AG20443 (cell line): ENCODE data around the gene TNF.
"Not testable (repeated sequence)": the region's sequence is repeated elsewhere in the genome, so short reads cannot be mapped to it uniquely, and the experiment has no call there.

ENCODE experiments used
- DNase-seq: peaks from one replicate; pipeline ENCODE4 v3.0.0; 2012; ENCODE audit warnings: low spot score, mixed read lengths

The TNF gene

DNA sequence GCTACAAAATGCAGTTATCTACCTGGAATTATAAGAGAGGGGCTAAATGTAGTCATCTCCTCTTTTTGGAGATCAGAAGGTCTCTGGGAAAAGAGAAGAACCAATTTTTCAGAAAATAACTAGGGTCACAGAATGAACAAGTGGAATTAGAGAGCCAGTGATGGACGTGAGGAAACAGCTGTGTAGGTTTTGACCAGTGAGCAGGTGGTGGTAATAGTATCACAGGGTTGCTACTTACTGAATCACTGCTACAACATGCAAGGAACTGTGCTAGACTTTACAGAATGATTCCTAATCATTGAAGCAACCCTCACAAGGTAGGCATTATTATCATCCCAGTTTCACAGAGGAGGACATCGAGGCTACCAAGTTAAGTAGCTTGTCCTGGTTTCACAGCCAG is 30.7 kb upstream of the TNF start:
- DNase-seq, result no peak

DNA sequence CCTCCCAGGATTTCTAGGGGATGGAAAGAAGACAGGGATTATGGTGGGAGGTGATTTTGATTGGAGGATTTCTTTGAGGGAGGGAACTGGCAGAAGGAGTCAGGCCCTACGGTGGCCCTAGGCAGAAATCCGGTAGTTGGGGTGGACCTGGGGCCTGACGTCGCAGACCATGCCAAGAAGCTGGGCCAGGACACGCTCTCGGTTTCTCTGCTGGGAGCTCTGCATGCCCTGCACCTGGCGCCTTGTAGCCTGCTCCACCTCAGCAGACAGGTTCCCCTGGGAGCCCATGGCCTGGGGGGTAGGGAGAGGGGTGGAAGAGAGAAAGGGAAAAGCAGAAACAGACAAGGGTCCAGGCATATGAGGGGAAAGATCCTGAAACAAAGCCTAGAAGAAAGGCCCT is 30.1 kb upstream of the TNF start:
- DNase-seq, result no peak

DNA sequence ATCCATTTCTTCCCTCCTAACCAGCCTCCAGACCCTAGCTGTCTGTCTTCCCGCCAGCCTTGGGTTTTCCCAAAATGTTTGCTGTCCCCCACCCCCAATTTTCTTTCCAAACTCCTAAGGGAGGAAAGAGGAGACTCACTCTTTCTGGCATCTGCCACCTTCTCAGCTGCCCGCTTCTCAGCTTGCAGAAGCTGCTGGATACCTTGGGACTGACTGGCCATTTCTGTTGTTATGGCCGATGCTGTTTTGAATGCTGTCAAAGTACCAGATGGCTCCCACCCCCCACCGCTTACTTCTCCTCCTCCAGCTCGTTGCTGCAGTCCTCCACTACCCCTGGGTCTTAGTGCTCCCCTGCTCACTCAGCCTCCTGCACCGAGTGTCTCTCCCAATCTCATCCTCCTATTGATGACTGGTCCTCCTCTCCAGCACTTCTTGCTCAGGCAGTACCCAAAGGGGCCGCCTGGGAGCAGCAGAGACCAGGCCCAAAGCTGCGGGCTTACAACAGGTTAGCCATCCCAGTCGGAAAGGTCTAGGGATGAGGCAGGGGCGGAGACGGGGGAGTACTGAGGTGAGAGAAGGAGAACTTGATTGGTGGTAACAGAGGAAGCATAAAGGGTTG is 28.9 kb upstream of the TNF start, which contains the start of gene ATP6V1G2:
Gene ATP6V1G2 (minus strand): TSS at position 270 of the 619 bp plus-strand sequence. CDS start 49 bp downstream, at position 221.
- peak; percentile 80 for DNase-seq

DNA sequence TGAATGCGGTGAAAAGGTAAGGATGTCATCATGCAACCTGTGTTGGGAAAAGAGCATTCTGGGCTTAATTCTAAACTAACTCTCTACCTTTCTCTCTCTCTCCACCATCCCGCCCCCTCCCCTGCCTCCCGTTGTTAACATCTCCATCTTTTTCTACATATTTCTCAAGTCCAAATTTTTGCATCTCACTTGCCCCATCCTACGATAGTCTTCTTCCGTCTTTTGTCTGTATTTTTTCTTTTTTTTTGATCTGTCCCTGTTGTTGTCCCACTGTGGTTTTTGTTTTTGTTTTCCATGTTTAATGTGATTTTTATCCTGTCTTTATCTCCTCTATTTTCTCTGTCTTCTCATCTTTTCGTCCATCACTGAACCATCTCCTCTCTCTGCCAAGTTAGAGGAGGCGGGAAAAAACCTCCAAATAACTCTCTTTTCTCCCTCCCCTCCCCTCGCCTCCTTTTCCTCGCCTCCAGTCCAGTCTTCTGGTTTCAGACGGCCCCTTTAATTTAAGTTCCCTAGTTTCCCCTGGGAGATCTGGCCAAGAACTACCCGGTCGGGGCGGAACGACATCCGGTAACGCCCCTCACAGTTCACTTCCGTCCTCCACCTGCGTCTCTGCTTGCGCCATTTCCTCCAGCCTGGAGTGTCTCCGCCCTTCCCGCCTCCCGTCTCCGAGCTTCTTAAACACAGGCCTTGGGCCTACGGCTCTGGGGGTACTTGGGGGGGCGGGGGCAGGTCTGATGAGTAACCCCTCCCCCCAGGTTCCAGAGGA is 28.2 kb upstream of the TNF start, which contains the start of gene NFKBIL1:
Gene NFKBIL1 (plus strand): TSS at position 651 of the 769 bp plus-strand sequence. CDS start 87 bp downstream, at position 738.
- DNase-seq, result peak; percentile 97

DNA sequence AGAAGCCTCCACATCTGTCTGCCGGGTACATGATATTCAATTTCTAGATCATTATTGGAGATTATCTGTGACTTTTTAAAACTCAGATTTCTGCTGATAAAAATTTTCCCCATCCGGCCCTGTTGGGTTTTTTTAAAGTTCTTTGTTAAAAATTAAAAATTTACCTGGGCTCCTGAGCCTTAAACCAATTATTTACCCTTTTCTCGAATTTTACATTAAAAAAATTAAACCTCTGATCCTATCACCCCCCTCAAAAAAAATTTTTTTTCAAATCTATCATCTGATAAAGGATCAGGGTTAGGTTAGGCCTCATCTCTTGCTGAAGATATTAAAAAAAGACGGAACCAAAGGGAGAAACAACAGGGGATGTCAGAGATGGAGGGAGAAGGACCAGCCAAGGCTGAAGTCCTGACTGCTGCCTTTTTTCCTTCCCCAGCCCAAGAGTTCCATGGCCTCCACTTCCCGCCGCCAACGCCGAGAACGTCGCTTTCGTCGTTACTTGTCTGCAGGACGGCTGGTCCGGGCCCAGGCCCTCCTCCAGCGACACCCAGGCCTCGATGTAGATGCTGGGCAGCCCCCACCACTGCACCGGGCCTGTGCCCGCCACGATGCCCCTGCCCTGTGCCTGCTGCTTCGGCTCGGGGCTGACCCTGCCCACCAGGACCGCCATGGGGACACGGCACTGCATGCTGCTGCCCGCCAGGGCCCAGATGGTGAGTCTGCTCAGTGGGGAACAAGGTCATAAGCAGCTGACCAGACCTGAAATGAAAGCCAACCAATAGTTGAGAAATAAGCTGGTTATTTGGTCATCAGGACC is 27.4 kb upstream of the TNF start:
- DNase-seq, result no peak

DNA sequence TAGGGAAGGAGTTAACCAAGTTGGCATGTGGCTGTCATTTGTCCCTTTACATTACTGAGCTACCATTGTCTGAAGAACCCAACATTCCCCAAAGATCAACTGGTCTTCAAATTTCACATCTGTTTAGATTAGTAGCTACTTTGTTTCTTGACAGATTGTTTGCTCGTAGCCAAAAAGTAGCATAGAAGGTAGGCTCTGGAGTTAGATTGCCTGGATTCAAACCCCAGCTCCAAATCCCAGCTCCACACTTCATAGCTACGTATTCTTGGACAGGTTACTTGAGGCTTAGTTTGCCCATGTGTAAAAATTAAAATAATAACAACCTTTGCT is 26.9 kb upstream of the TNF start:
- no peak for DNase-seq

DNA sequence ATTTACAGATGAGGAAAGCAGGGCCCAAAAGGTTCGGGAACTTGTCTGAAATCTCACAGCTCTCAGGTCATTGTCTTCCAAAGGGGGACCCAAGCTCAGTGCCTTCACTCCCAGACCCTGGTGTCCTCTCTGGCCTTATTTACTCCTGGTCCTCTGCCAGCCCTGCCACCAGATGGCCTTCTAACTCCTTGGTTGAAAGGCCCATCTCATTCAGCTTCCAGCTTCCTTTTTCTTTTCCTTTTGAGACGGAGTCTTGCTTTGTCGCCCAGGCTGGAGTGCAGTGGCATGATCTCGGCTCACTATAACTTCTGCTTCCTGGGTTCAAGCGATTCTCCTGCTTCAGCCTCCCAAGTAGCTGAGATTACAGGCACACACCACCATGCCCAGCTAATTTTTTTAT is 24.0 kb upstream of the TNF start:
- not testable (repeated sequence) for DNase-seq

DNA sequence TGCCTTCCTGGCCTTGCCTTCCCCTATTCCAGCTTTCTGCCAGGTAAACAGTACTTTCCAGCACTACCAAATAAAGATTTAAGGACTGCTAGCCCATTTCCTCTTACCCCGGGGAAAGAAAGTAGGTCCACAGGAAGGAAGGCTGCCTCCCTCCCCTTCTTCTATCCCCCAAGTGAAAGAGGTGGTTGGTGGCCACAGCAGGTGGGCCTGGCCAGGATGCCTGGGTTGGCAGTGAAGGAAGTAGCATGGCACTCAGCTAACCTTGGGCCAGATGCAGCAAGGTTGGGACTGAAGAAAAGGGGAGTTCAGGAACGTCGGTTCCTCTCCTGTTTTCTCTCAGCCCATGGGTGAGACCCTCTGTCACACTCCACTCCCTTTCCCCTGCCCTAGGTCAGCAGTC is 19.1 kb upstream of the TNF start:
- no peak for DNase-seq

DNA sequence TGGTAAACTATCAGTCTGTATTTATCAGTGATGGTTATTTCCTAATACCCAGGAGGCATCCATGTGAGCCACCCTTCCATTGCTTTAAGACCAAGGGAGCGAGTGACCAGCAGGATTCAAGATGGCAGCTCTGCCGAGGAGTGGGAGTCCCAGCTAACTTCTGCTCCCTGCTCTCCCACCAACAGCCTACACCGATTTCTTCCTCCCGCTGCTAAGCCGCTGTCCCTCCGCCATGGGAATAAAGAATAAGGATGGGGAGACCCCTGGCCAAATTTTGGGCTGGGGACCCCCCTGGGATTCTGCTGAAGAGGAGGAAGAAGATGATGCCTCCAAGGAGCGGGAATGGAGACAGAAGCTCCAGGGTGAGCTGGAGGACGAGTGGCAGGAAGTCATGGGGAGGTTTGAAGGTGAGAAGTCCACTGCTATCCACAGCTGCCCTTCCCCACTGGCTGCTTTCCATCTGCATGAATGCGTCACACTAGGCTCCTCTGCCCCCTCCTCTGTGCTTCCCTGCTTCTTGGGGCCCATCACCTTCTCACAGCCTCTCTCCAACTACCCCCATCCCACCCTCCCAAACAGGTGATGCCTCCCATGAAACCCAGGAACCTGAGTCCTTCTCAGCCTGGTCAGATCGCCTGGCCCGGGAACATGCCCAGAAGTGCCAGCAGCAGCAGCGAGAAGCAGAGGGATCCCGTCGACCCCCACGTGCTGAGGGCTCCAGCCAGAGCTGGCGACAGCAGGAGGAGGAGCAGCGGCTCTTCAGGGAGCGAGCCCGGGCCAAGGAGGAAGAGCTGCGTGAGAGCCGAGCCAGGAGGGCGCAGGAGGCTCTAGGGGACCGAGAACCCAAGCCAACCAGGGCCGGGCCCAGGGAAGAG is 17.7 kb upstream of the TNF start:
- DNase-seq, result no peak

DNA sequence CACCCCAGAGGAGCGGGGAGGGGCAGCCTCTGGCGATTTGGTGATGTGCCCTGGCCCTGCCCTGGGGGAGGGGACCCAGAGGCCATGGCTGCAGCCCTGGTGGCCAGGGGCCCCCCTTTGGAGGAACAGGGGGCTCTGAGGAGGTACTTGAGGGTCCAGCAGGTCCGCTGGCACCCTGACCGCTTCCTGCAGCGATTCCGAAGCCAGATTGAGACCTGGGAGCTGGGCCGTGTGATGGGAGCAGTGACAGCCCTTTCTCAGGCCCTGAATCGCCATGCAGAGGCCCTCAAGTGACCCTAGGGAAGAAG is 17.1 kb upstream of the TNF start:
- no peak for DNase-seq

DNA sequence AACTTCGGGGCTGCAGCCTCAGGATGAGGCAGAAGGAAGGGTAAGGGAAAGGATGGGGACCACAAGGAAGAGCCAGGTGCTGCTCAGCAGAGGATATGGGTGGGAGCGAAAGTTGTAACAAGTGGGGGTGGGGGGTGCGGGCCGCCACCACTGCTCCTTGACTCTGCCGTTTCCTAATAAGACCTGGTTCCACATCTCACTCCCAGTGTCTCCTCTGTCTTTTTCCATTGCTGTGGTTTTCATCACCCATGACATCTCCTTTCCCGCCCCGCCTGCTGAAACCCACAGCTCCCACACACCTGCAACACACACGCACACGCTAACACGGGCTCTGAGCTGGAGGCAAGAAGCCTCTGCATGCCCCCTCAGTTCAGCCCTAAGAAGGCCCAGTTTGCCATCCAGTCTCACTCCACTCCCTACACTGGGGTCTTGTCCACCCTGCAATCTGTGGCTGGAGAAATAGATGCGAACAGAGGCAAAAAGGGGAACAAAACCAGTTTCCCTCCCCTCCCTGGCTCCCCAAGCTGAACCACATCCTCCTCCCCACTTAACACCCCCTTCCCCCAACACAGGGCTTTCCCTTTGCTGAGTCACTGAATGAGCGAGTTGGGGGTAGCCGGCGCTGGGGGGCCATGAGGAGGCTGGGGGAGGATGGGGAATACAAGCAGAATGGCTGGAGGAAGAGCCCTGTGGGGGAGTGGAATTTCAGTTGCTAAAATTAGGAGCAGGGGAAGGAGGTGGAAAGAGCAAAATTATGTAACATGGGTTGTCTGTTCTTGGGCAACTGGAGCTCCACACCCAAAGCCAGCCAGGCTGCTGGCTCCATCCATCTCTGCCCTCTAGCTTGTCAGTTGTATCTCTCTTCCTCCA is 16.5 kb upstream of the TNF start:
- peak; percentile 51 for DNase-seq

DNA sequence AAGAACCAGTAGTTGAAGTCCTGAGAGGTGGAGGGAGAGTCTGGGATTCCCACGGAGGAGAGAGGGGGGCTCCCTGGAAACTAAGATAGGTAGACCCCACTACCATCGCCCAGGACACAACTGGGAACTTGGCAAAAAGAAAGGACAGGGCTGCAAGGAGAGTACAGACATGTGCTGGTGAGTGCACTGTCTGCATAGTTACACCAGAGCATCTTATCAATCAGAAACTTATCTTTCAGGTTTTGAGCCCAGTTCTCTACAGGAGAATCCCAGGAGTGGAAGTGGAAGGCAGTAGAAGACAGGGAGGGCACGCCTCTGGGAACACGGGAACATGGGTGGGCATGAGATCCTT is 15.8 kb upstream of the TNF start:
- no peak for DNase-seq

DNA sequence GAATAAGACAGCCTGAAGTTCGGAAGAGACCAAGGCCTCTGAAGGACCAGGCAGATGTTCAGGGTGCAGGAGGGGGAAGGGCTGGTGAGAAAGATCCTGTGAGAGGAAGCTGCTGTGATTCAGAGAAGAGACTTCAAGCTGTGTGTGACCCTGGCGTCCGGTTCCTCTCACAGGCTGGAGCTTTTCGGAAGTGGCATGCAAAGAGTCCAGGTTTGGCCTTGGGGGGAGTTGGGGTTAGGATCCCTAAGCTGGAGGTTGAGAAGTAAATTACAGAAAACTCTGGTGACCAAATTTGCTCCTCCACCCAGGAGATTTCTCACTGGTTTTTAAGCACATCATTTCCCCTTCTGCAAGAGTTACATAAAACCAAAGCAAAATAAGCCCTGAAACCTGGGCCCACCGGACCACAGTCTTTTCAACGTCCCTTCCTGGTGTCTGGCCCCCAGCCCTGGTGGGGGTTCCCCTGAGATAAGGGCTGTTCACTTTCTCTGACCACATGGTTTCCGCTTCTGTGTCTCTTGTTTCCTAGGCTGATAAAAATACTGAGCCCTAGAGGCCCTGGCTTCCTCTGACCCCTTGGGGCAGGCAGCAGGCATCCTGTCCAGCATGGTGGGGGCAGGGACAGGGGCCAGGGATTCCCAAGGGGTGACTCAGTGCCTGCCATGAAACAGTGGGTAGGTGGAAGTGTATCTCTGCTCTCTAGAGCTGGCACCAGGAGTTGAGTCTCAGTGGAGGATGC is 15.2 kb upstream of the TNF start:
- DNase-seq, result peak; percentile 56

DNA sequence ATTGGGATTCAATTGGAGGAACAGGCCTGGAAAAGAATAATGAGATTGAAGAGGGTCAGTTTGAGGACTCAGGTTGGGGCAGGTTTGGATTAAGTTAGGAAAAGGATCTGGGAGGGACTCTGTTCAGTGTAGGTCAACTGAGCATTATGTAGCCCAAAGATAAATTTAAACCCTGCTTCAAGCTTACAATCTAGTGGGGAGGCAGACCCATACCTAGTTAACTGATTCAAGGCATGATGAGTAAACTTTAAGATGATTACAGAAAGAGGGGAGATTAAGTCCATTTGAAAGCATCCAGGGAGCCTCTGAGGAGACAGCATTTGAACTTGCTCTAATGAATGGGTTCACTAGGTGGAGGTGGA is 14.7 kb upstream of the TNF start:
- DNase-seq, result no peak

DNA sequence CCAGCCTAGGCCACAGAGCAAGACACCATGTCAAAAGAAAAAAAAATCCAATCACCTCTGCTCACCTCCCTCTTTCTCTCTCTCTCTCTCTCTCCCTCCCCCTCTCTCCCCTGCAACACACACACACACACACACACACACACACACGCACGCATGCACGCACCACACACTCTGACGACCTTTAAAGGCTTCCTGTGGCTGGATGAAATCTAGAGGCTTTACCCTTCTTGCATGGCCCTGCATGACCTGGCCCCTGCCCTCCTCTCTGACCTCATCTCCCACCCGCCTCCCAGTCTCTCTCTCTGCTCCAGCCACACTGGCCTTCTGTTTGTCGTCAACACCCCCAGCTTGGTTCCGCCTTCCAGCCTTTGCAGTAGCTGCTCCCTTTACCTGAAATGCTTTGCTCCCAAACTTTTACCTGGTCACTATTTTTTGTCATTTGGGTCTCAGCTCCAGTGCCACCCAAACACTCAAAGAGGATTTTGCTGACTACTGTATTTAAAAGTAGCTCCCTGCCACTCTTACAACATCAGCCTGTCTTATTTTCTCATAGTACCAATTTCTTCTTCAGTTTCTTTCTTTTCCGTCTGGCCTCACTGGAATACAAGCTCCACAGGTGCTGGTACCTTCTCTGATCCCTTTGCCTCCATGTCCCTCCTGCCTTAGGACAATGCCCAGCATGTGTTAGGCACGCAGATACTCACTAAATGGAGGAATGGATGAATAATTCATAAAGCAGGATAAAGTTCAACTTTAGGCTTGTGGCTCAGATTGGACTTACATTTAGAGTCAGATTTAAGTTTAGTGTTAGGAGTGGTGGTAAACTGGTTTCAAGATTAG is 7.6 kb upstream of the TNF start:
- DNase-seq, result no peak

DNA sequence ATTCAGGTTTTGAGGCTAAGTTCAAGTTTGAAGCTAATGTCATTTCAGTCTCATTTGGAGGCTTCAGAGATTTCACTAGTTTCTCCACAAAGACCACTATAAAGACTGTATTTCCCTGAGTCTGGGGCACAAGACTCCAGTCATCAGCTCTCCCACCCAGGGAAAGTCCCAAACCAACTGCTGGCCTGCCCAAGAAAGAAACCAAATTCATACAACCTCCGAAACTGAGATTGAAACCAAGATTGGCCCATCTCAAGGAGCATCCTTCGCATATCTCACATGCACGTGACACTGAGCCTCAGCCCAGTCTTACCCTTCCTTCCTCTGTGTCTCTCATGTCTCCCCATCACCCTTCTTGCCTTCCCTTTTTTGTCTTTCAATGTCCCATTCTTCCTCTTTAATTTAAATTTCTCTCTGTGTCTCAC is 6.8 kb upstream of the TNF start:
- DNase-seq, result no peak

DNA sequence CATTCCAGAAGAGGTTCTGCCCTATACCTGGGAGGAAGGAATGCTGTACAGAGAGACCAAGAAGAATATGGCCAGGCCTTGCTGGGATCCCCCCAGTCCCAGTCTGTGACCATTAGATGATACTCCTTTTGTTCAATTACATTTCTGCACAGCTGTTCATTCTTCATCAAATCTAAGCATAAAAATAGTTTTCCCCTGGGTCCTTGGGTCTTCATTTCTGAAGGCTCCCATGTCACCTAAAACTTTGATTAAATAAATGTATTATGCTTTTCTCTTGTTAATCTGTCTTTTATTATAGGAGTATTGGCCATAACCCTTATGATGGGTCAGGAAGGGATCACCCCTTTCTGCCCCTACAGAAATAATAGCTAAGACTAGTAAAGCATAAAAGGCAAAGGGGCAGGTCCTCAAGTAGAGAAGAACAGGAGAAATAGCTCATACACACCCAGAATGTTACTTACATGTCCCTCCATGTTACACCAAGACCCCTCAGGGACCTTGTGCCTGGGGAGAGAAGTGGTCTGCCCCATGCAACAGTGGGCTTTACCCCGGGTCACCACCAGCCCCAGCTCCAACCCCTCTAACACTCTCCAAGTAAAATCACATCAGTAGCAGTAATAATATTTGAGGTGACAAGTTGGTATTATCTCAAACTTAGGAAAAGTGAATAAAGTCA is 5.4 kb upstream of the TNF start:
- no peak for DNase-seq

DNA sequence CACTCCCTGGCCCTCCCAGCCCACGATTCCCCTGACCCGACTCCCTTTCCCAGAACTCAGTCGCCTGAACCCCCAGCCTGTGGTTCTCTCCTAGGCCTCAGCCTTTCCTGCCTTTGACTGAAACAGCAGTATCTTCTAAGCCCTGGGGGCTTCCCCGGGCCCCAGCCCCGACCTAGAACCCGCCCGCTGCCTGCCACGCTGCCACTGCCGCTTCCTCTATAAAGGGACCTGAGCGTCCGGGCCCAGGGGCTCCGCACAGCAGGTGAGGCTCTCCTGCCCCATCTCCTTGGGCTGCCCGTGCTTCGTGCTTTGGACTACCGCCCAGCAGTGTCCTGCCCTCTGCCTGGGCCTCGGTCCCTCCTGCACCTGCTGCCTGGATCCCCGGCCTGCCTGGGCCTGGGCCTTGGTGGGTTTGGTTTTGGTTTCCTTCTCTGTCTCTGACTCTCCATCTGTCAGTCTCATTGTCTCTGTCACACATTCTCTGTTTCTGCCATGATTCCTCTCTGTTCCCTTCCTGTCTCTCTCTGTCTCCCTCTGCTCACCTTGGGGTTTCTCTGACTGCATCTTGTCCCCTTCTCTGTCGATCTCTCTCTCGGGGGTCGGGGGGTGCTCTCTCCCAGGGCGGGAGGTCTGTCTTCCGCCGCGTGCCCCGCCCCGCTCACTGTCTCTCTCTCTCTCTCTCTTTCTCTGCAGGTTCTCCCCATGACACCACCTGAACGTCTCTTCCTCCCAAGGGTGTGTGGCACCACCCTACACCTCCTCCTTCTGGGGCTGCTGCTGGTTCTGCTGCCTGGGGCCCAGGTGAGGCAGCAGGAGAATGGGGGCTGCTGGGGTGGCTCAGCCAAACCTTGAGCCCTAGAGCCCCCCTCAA is 3.1 kb upstream of the TNF start, which contains the start of gene LTA:
Gene LTA (plus strand): TSS at position 249 of the 871 bp plus-strand sequence. CDS start 454 bp downstream, at position 703.
- DNase-seq, result no peak
